ENCODE data around the gene ATF7IP2. TPM values are rescaled to one million over a fixed set of nuclear protein-coding genes. Genes with fewer than 3 reads are reported as not detected.

Gene ATF7IP2
- total and polyA plus RNA-seq, 9 of the 15 experiments (the other 6 are each of a cell fraction or from before 2014, with no cell fraction given), result 131 to 515 (median 196) TPM

- TF ChIP-seq ZNF561 (CRISPR knock-in tag; conservative IDR thresholded peaks at IDR 0.05) (no peak), MEIS2 (IDR thresholded peaks at IDR 0.05; ENCODE audit: partially characterized antibody) (no peak), ZNF384 (IDR thresholded peaks at IDR 0.05; ENCODE audit: low read depth, low read length) (peak; percentile 75), DEAF1 (CRISPR knock-in tag; IDR thresholded peaks at IDR 0.05) (peak; percentile 44), ZNF57 (CRISPR knock-in tag; IDR thresholded peaks at IDR 0.05) (no peak), CEBPG (CRISPR knock-in tag; IDR thresholded peaks at IDR 0.05) (no peak), CEBPG (tag; conservative IDR thresholded peaks at IDR 0.05 in 1 of 2, IDR thresholded peaks at IDR 0.05 in 1 of 2) (peak; percentile 68 to 70), NRF1 (conservative IDR thresholded peaks at IDR 0.05 in 1 of 2, IDR thresholded peaks at IDR 0.05 in 1 of 2) (no peak), SMC3 (conservative IDR thresholded peaks at IDR 0.05; ENCODE audit: insufficient read depth, low read depth, low read length) (peak; percentile 74), ZBTB7A (IDR thresholded peaks at IDR 0.05; ENCODE audit: borderline replicate concordance, control insufficient read depth, low read depth, low read length) (no peak), USF2 (CRISPR knock-in tag; IDR thresholded peaks at IDR 0.05) (no peak), HEY1 (CRISPR knock-in tag; IDR thresholded peaks at IDR 0.05; ENCODE audit: borderline replicate concordance) (no peak), RAD21 (CRISPR knock-in tag; conservative IDR thresholded peaks at IDR 0.05 in 1 of 2, IDR thresholded peaks at IDR 0.05 in 1 of 2) (peak; percentile 61 to 75), CCNT2 (IDR thresholded peaks at IDR 0.05; ENCODE audit: borderline replicate concordance, extremely low read depth, insufficient read length, low read depth, low read length) (no peak), HDAC1 (IDR thresholded peaks at IDR 0.05) (no peak)
These were observed 128.7 kb downstream of the ATF7IP2 start (continued) for GRCh38 chr16:10514369-10515055.
